HG03103 (cell line): Measurements from ENCODE around the gene HEXIM2.

Experiments used
- ATAC-seq: cut with Tn5 transposase; IDR thresholded peaks from one replicate; pipeline ENCODE4 v1.9.1; 2021; ENCODE audit warnings: low read depth; ENCODE audit not compliant: unreplicated experiment

Gene HEXIM2

GRCh38 chr17:45127548-45128300 is 34.0 kb upstream of the HEXIM2 start:
- ATAC-seq: no peak

GRCh38 chr17:45128331-45128730 is 33.3 kb upstream of the HEXIM2 start:
- ATAC-seq: no peak

- ATAC-seq: no peak
Observed at GRCh38 chr17:45128989-45129388, 32.7 kb upstream of the HEXIM2 start.

GRCh38 chr17:45129426-45129939 is 32.2 kb upstream of the HEXIM2 start:
- ATAC-seq: no peak

GRCh38 chr17:45129940-45130680 is 31.6 kb upstream of the HEXIM2 start:
- ATAC-seq: no peak

GRCh38 chr17:45130681-45131615 is 30.7 kb upstream of the HEXIM2 start:
- no peak for ATAC-seq

- no peak for ATAC-seq
Observed at GRCh38 chr17:45131616-45132319, 29.9 kb upstream of the HEXIM2 start.

- no peak for ATAC-seq
Observed at GRCh38 chr17:45132320-45132571, 29.4 kb upstream of the HEXIM2 start, which contains the start of gene PLCD3. TSS of gene PLCD3 (minus strand) at chr17:45132515. CDS start at chr17:45132410, 105 bp downstream.

GRCh38 chr17:45132572-45133463 is 28.9 kb upstream of the HEXIM2 start:
- no peak for ATAC-seq

- peak; percentile 66 for ATAC-seq
Observed at GRCh38 chr17:45135192-45135977, 26.3 kb upstream of the HEXIM2 start, which contains the start of gene ACBD4. TSS of gene ACBD4 (plus strand) at chr17:45135687. CDS start at chr17:45136145, 458 bp downstream.

- no peak for ATAC-seq
Observed at GRCh38 chr17:45135978-45136791, 25.5 kb upstream of the HEXIM2 start.

- no peak for ATAC-seq
Observed at GRCh38 chr17:45136846-45137560, 24.7 kb upstream of the HEXIM2 start.

- no peak for ATAC-seq
Observed at GRCh38 chr17:45137561-45138305, 23.9 kb upstream of the HEXIM2 start.

GRCh38 chr17:45138911-45139532 is 22.7 kb upstream of the HEXIM2 start:
- ATAC-seq: no peak

- ATAC-seq: no peak
Observed at GRCh38 chr17:45139533-45139920, 22.1 kb upstream of the HEXIM2 start.
